Ishikawa (cell line): ENCODE measurements around the gene DGKG.

Source experiments
- CEBPB ChIP-seq: IDR thresholded peaks from 2 replicates; pipeline ENCODE4 v1.6.1; 2012
- MAX ChIP-seq: IDR thresholded peaks from 2 replicates; pipeline ENCODE4 v1.6.1; 2012
- REST ChIP-seq: IDR thresholded peaks from 2 replicates; pipeline ENCODE4 v1.6.1; 2012; ENCODE audit warnings: low read depth, mild to moderate bottlenecking

GRCh38 chr3:186160691-186161243 lies 201.3 kb downstream of the DGKG start:
- no peak for TF ChIP-seq MAX
- TF ChIP-seq REST = no peak
- no peak for TF ChIP-seq CEBPB
